Erythroblast (primary cell): ENCODE measurements around the gene LGALS9C.
"Not testable (repeated sequence)": the region's sequence is repeated elsewhere in the genome, so short reads cannot be mapped to it uniquely, and the experiment has no call there.

Source experiments
- GATA1 ChIP-seq: IDR thresholded peaks from 2 replicates; pipeline ENCODE4 v1.6.1; 2011; ENCODE audit warnings: low read depth, mild to moderate bottlenecking, control low read depth, low read length, moderate library complexity
- POLR2A ChIP-seq: IDR thresholded peaks from 2 replicates; pipeline ENCODE4 v1.6.1; 2011; ENCODE audit warnings: mild to moderate bottlenecking, low read length

DNA sequence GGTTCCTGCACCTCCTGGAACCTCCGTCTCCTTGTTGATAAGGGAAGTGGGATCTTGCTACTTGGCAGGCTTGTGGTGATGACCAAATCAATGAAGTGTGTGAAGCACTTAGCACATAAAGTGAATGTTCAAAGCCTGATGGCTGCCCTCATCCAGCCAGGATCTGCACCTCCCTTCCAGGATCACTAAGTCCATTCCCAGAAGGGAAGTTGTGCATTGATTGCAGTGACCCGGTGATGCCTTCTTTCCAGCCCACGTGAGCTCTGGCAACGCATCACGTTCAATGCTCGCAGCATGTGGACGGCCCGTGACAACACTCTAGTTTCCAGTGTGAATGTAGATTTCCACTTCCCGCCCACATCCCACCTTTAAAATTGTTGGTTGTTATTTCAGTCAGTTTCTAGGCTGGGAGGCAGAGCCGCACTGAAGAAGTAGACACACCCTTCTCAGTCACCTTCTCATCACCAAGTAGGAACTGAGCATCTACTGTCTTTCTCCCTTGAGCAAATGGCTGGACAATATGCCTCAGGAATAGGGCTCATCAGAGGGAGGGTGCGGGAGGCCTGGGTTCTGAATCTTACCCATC lies 6.2 kb upstream of the LGALS9C start:
- TF ChIP-seq POLR2A, GATA1: not testable (repeated sequence)
